Transverse colon (tissue), 4 donors: Measurements from ENCODE around the gene DEPDC4. TPM values are rescaled to one million over a fixed set of nuclear protein-coding genes. Genes with fewer than 3 reads are reported as not detected.
"Not testable (repeated sequence)": the region's sequence is repeated elsewhere in the genome, so short reads cannot be mapped to it uniquely, and the experiment has no call there.

Source experiments
- DNase-seq: peaks from one replicate; pipeline ENCODE4 v3.0.0-alpha.2; 2019
- H3K27ac ChIP-seq, 4 donors: fragments of 200-600 bp; sonication (generic); 2 replicates each; pipeline ENCODE4 v1.5.1; 2016 to 2018; ENCODE audit warnings: inconsistent platforms in 4 of 4
- H3K27me3 ChIP-seq: fragments of 200-600 bp; sonication (generic); 2 replicates; pipeline ENCODE4 v1.5.1; 2017; ENCODE audit warnings: inconsistent platforms
- H3K36me3 ChIP-seq, 4 donors: fragments of 200-600 bp; sonication (generic); 2 replicates each; pipeline ENCODE4 v1.5.1; 2017 to 2019; ENCODE audit warnings: inconsistent platforms in 4 of 4
- H3K4me1 ChIP-seq, 4 donors: fragments of 200-600 bp; sonication (generic); 2 replicates each; pipeline ENCODE4 v1.5.1; 2017 to 2020; ENCODE audit warnings: inconsistent platforms in 4 of 4
- H3K4me3 ChIP-seq, 4 donors: fragments of 200-600 bp; sonication (generic); 1 replicate in 1 of 4; 2 replicates in 3 of 4; pipeline versions ENCODE4 v1.5.1 to v1.6.1; 2017 to 2019; ENCODE audit warnings: inconsistent platforms in 4 of 4
- H3K9me3 ChIP-seq, 2 donors: fragments of 200-600 bp; sonication (generic); 2 replicates each; pipeline ENCODE4 v1.5.1; 2017 to 2019; ENCODE audit warnings: inconsistent platforms in 2 of 2
- CTCF ChIP-seq, 5 experiments: fragments of 200-600 bp in 3 of 5; fragments of 450-650 bp in 2 of 5; sonication (generic) in 3 of 5; IDR thresholded peaks; 1 replicate in 2 of 5; 2 replicates in 3 of 5; pipeline ENCODE4 v1.5.1; 2016 to 2017; ENCODE audit warnings: antibody characterized with exemption in 5 of 5, inconsistent platforms in 3 of 5, mild to moderate bottlenecking in 2 of 5, moderate library complexity in 1 of 5
- EP300 ChIP-seq: sonication (generic); formaldehyde crosslinking; IDR thresholded peaks from one replicate; pipeline ENCODE4 v1.6.1; 2017; ENCODE audit warnings: antibody characterized with exemption, low read depth
- POLR2A ChIP-seq: fragments of 450-650 bp; IDR thresholded peaks from one replicate; pipeline ENCODE4 v1.6.1; 2016; ENCODE audit warnings: antibody characterized with exemption, mild to moderate bottlenecking, moderate library complexity
- POLR2AphosphoS5 ChIP-seq, 3 donors: sonication (generic); formaldehyde crosslinking; IDR thresholded peaks; one replicate each; pipeline ENCODE4 v1.6.1; 2016; ENCODE audit warnings: antibody characterized with exemption in 3 of 3
- WGBS, 2 donors: methylation state at CpG; one replicate each; pipeline ENCODE4 v1.1.5; 2018; ENCODE audit warnings: low coverage in 1 of 2; 5-methylcytosine and 5-hydroxymethylcytosine counted together
- in situ Hi-C, 4 donors: fragments of 200-750 bp; cut with MboI; loops; one replicate each; pipeline versions ENCODE4 v1.15.0 to v1.15.1; 2017; ENCODE audit warnings: low sequenced_read_pairs in 3 of 4, low pct_ligation_motif_present in 1 of 4, low pct_unique_long_range_greater_than_20kb in 1 of 4
- intact Hi-C: fragments of 100-400 bp; cut with DNase I; formaldehyde crosslinking; loops from one replicate; pipeline ENCODE4 v1.15.1; 2023; ENCODE audit warnings: low total_unique reads
- total RNA-seq, 4 donors: library from RNA; depleted of rRNA; stranded (reverse); fragments of >200 nt; gene quantifications; one replicate each; pipeline ENCODE4 v1.1.0, GENCODE V29; 2016

DEPDC4 gene
- under 1 TPM in 3 of 4 donors, not detected in 1; 0.55 to 1.00 (median 0.95) TPM for total RNA-seq

GRCh38 chr12:100266835-100267602, at the start of gene DEPDC4, which contains the start of gene SCYL2:
DEPDC4 (minus strand) TSS chr12:100267079; CDS start chr12:100267076, 3 bp downstream.
SCYL2 (plus strand) TSS chr12:100267177; CDS start chr12:100282971, 15,794 bp downstream.
- peak within 1 kb of the TSS; percentile 85 to 96 (median 93) for H3K4me3 ChIP-seq
- no peaks in the 10 kb centered on the region for H3K27me3 ChIP-seq
- H3K36me3 ChIP-seq = no peaks in the 10 kb centered on the region
- peak; percentile 97 for DNase-seq
- TF ChIP-seq CTCF (IDR thresholded peaks at IDR 0.05) (peak in 1 of 5 experiments; percentile 11), EP300 (no peak), POLR2A (peak; percentile 93), POLR2AphosphoS5 (IDR thresholded peaks at IDR 0.05) (peak in 2 of 3 donors; percentile 64 to 87)
- 1% methylated on average over 61 of the region's 62 CpGs; no CpG with 5 or more reads in 1 of the 2 donors for WGBS, 2 donors
- in situ Hi-C loops = no loop called here
- peak within 1 kb of the TSS; percentile 96 to 99 (median 98) for H3K27ac ChIP-seq
- intact Hi-C loops = no loop called here
- H3K9me3 ChIP-seq = no peaks in the 10 kb centered on the region
- H3K4me1 ChIP-seq = peaks cover 17 to 42% (median 24%) of the 10 kb centered on the region in 4 donors

GRCh38 chr12:100311317-100311716, 44.4 kb upstream of the DEPDC4 start:
- intact Hi-C loops (no loop called here), in situ Hi-C loops (no loop called here)
- no peaks in the 10 kb centered on the region for H3K4me1 ChIP-seq
- H3K4me3 ChIP-seq = no peak overlapping the region
- H3K27ac ChIP-seq = no peak overlapping the region
- H3K9me3 ChIP-seq = no peaks in the 10 kb centered on the region
- H3K27me3 ChIP-seq = no peaks in the 10 kb centered on the region
- peaks cover 0 to 46% (median 13%) of the 10 kb centered on the region in 4 donors for H3K36me3 ChIP-seq
- DNase-seq = no peak
- WGBS, 2 donors = 87 to 100% methylated on average over 1 of the region's 1 CpG
- no peak for TF ChIP-seq CTCF (IDR thresholded peaks at IDR 0.05)
- no peak for TF ChIP-seq POLR2A
- TF ChIP-seq POLR2AphosphoS5 (IDR thresholded peaks at IDR 0.05) = no peak
- TF ChIP-seq EP300 = no peak

GRCh38 chr12:100308138-100308537, 41.3 kb upstream of the DEPDC4 start:
- H3K27ac ChIP-seq, DNase-seq, intact Hi-C loops, H3K4me1 ChIP-seq, H3K27me3 ChIP-seq, in situ Hi-C loops, H3K4me3 ChIP-seq, H3K9me3 ChIP-seq: not testable (repeated sequence)
- 93 to 100% methylated on average over 3 to 5 of the region's 5 CpGs for WGBS, 2 donors
- H3K36me3 ChIP-seq = peaks cover 0 to 49% (median 15%) of the 10 kb centered on the region in 4 donors

GRCh38 chr12:100304334-100304733, 37.5 kb upstream of the DEPDC4 start:
- intact Hi-C loops, DNase-seq, H3K27me3 ChIP-seq, in situ Hi-C loops, H3K9me3 ChIP-seq, H3K4me3 ChIP-seq, H3K4me1 ChIP-seq, H3K27ac ChIP-seq: not testable (repeated sequence)
- WGBS, 2 donors = 90 to 98% methylated on average over 3 to 7 of the region's 7 CpGs
- H3K36me3 ChIP-seq = peaks cover 0 to 51% (median 21%) of the 10 kb centered on the region in 4 donors

GRCh38 chr12:100303831-100304230, 37.0 kb upstream of the DEPDC4 start:
- peaks cover 0 to 55% (median 22%) of the 10 kb centered on the region in 4 donors for H3K36me3 ChIP-seq
- H3K4me3 ChIP-seq = no peak overlapping the region
- H3K9me3 ChIP-seq = peaks cover 0 to 4% of the 10 kb centered on the region in 2 donors
- H3K27me3 ChIP-seq = no peaks in the 10 kb centered on the region
- TF ChIP-seq CTCF (IDR thresholded peaks at IDR 0.05) (no peak), EP300 (no peak), POLR2AphosphoS5 (IDR thresholded peaks at IDR 0.05) (no peak), POLR2A (no peak)
- 98% methylated on average over 4 of the region's 4 CpGs; no CpG with 5 or more reads in 1 of the 2 donors for WGBS, 2 donors
- in situ Hi-C loops = no loop called here
- no peaks in the 10 kb centered on the region for H3K4me1 ChIP-seq
- no peak for DNase-seq
- intact Hi-C loops = no loop called here
- no peak overlapping the region for H3K27ac ChIP-seq
